PC-3 (cell line): Measurements from ENCODE around the gene DIP2C.

Experiments used
- EZH2phosphoT487 ChIP-seq: fragments of 300-600 bp; sonication (generic); IDR thresholded peaks from 2 replicates; pipeline ENCODE4 v1.6.1; 2018; ENCODE audit warnings: mild to moderate bottlenecking, antibody characterized with exemption, low read length, borderline replicate concordance
- TF ChIP-seq, protein P1 (sequence below): fragments of 300-600 bp; sonication (generic); conservative IDR thresholded peaks from 2 replicates; pipeline ENCODE4 v1.5.1; 2017; ENCODE audit warnings: antibody characterized with exemption, low read depth, mild to moderate bottlenecking, low read length

DNA sequence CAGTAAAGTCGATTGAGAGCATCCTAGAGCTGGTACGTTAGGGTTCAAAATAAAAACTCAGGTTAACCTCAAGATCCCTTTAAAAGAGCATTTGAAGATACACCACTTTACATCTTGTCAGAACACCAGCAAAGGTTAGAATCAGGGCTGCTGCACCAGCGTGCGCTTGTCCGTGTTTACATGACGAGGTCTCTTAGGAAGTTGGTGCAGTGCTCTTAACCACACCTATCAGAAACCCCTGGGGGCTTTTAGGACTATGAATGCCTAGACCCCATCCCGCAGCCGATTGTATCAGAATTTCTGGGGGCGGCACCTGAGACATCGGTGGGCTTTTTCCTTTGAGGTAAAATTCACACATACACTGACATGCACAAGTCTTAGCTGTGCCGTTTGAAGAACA is 456.6 kb downstream of the DIP2C start:
- TF ChIP-seq, protein P1, sequence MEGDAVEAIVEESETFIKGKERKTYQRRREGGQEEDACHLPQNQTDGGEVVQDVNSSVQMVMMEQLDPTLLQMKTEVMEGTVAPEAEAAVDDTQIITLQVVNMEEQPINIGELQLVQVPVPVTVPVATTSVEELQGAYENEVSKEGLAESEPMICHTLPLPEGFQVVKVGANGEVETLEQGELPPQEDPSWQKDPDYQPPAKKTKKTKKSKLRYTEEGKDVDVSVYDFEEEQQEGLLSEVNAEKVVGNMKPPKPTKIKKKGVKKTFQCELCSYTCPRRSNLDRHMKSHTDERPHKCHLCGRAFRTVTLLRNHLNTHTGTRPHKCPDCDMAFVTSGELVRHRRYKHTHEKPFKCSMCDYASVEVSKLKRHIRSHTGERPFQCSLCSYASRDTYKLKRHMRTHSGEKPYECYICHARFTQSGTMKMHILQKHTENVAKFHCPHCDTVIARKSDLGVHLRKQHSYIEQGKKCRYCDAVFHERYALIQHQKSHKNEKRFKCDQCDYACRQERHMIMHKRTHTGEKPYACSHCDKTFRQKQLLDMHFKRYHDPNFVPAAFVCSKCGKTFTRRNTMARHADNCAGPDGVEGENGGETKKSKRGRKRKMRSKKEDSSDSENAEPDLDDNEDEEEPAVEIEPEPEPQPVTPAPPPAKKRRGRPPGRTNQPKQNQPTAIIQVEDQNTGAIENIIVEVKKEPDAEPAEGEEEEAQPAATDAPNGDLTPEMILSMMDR: no peak
- no peak for TF ChIP-seq EZH2phosphoT487
